OCI-LY7 (cell line): ENCODE results near the gene FAM120C.

Experiments used
- CTCF ChIP-seq: fragments of 200-600 bp; sonication (generic); conservative IDR thresholded peaks from 2 replicates; pipeline ENCODE4 v1.5.1; 2014; ENCODE audit warnings: mild to moderate bottlenecking, antibody characterized with exemption, low read length, moderate library complexity, mixed read lengths
- EZH2phosphoT487 ChIP-seq: fragments of 200-600 bp; sonication (generic); IDR thresholded peaks from 2 replicates; pipeline ENCODE4 v1.6.1; 2018; ENCODE audit warnings: low read depth, borderline replicate concordance, mild to moderate bottlenecking, mixed run types, antibody characterized with exemption, low read length, moderate library complexity, mixed read lengths

- TF ChIP-seq EZH2phosphoT487 (no peak), CTCF (no peak)
These were observed at the start of gene FAM120C for GRCh38 chrX:54182864-54183613.
